Activated T-helper 1 cell treated with anti-CD3 and anti-CD28 coated beads, Interleukin-12 subunit alpha, Interleukin-12 subunit beta, Interleukin-2, Interleukin-4 antibody, amounts not matched to agents 30 ng/mL and 10 ng/mL and 1 ng/mL, durations not matched to agents 14 hours and 24 hours and 36 hours (primary cell): ENCODE results near the gene HDAC4. TPM values are rescaled to one million over a fixed set of nuclear protein-coding genes. Genes with fewer than 3 reads are reported as not detected.

ENCODE experiments used
- DNase-seq: peaks from one replicate; pipeline ENCODE4 v3.0.0; 2021; ENCODE audit warnings: low spot score
- H3K27ac Mint-ChIP-seq: one replicate; pipeline ENCODE4 v1.8.0; 2021; ENCODE audit warnings: mild to moderate bottlenecking, mixed read lengths
- H3K27me3 Mint-ChIP-seq: one replicate; pipeline ENCODE4 v1.8.0; 2022; ENCODE audit warnings: mild to moderate bottlenecking, moderate library complexity, mixed read lengths; ENCODE audit not compliant: insufficient read depth
- H3K36me3 Mint-ChIP-seq: one replicate; pipeline ENCODE4 v1.8.0; 2021; ENCODE audit warnings: low read depth, mixed read lengths
- H3K4me1 Mint-ChIP-seq: one replicate; pipeline ENCODE4 v1.8.0; 2021; ENCODE audit warnings: low read depth, mixed read lengths
- H3K4me3 Mint-ChIP-seq: one replicate; pipeline ENCODE4 v1.8.0; 2021; ENCODE audit warnings: mild to moderate bottlenecking, moderate library complexity, mixed read lengths
- H3K9me3 Mint-ChIP-seq: one replicate; pipeline ENCODE4 v1.8.0; 2021; ENCODE audit warnings: mixed read lengths
- intact Hi-C: fragments of 100-400 bp; cut with micrococcal nuclease; formaldehyde crosslinking; loops from one replicate; pipeline ENCODE4 v1.15.1; 2024
- total RNA-seq: library from RNA; stranded (reverse); gene quantifications from 2 replicates; pipeline ENCODE4 v1.2.3, GENCODE V29; 2022

Gene HDAC4
- total RNA-seq, 1 donor from 2014 or later = 41.3 TPM

DNA sequence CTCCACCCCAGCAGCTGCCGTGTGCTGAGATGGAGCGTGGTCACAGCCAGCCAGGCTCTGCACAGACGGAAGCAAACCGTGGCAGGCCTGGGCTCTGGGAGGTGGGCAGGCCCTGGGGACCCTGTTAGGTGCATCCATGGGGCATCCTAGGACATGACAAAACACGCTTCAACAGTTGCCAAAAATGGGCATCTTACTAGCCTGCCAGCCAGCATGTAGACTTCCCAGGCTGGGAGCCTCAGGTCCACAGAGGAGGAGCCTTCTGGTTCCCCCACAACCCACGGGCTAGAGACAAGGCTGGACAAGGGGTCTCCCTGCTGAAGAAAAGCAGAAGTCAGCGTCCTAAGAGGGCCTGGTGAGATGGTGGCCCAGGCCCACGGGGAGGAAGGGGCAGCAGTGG lies 139.5 kb downstream of the HDAC4 start:
- H3K27me3 Mint-ChIP-seq = no peaks in the 10 kb centered on the region
- H3K4me1 Mint-ChIP-seq = peaks cover 82% of the 10 kb centered on the region
- no peak overlapping the region for H3K27ac Mint-ChIP-seq
- intact Hi-C loops = loop anchor here (10.0 kb wide), 3 partner anchors 227 to 873 kb away; partner anchors contain the start of gene COPS9
- no peak for DNase-seq
- H3K4me3 Mint-ChIP-seq = no peak overlapping the region
- peaks cover 9% of the 10 kb centered on the region for H3K9me3 Mint-ChIP-seq
- H3K36me3 Mint-ChIP-seq = peaks cover 17% of the 10 kb centered on the region

DNA sequence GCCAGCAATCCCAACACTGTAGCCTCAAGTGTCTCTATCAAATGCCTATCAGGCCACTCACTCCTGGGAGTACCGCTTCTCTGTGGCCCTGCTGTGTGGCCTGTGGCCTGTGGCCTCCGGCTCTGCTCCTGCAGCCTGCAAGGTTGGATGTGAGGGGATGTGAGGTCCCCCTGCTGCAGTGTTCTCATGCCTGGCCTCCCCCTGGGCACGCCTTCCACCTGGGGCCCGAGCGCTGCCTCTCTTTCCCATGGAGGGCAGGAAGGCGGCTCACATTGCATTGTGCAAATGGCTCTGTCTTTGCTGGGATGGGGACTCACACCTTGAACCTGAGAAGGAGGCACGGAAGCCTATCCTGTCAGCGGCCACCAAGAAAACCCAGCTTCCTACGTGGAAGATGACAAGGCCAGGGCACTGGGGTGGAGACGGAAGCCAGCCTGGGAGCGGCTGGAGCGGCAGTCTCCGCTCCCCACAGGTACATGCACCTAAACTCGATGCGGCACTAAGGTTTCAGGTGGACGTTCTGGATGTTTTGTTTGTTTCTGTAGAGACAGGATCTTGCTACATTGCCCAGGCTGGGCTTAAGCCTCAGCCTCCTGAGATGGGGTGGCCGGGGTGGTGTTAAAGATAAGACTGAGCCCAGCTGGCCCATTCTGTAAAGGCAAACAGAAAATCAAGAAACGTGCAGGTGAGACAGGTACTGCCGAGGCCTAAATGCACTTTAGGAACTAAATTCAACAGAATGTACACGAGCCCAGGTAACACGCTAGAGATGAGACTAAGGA lies 140.1 kb downstream of the HDAC4 start:
- no peaks in the 10 kb centered on the region for H3K27me3 Mint-ChIP-seq
- intact Hi-C loops = loop anchor here (10.0 kb wide), 3 partner anchors 226 to 874 kb away; partner anchors contain the start of gene COPS9
- H3K4me3 Mint-ChIP-seq = peak overlapping the region; percentile 83
- no peak overlapping the region for H3K27ac Mint-ChIP-seq
- H3K9me3 Mint-ChIP-seq = peaks cover 9% of the 10 kb centered on the region
- peaks cover 17% of the 10 kb centered on the region for H3K36me3 Mint-ChIP-seq
- no peak for DNase-seq
- H3K4me1 Mint-ChIP-seq = peaks cover 83% of the 10 kb centered on the region

DNA sequence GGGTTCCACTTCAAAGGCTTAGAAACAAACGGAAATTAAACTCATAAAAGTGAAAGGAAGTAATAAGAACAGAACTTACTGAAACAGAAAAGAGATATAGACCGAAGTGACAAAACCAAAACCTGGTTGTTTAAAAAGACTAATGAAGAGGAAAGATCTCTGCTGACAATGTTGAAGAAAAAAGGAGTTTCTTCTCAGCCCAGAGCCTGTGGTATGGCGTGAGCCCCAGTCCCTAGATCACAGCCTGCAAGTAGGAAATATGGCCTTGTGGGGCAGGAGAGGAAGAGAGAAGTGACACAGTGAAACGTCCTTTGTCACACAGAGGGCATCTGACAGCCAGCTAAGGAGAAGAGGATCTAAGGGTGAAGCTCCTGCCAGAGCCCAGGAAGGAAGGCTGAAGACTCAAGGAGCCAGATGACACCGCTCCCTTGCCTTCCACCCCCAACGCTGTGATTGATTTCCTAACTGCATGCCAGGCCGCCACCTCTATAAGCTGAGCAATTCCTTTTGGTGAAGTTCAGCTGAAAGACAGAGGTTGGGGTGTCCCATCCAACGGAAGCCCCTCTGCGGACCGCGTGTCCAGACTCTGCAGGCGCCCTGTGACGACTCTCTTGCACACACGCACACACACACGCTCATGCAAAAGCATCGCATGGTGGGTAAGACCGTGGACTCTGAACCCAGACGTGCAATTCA lies 141.1 kb downstream of the HDAC4 start:
- intact Hi-C loops = loop anchor here (1.0 to 10.0 kb wide), 8 partner anchors 8 to 875 kb away; partner anchors contain the start of gene COPS9
- Mint-ChIP-seq H3K4me3 (peak overlapping the region; percentile 83), H3K27ac (peak overlapping the region; percentile 93), H3K4me1 (peaks cover 83% of the 10 kb centered on the region), H3K27me3 (no peaks in the 10 kb centered on the region), H3K36me3 (peaks cover 19% of the 10 kb centered on the region), H3K9me3 (peaks cover 9% of the 10 kb centered on the region)
- DNase-seq = no peak

DNA sequence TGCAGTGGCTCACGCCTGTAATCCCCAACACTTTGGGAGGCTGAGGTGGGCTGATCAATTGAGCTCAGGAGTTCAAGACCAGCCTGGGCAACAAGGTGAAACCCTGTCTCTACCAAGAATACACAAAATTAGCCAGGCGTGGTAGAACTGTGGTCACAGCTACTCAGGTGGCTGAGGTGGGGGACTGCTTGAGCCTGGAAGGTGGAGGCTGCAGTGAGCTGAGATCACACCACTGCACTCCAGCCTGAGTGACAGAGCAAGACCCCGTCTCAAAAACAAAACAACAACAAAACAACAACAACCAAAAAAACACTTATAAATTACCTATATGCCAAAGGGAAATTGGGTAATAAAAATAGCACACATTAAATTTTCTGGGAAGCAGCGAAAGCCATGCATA lies 141.6 kb downstream of the HDAC4 start:
- no peak overlapping the region for H3K27ac Mint-ChIP-seq
- DNase-seq = no peak
- peak overlapping the region; percentile 83 for H3K4me3 Mint-ChIP-seq
- peaks cover 9% of the 10 kb centered on the region for H3K9me3 Mint-ChIP-seq
- H3K36me3 Mint-ChIP-seq = peaks cover 24% of the 10 kb centered on the region
- H3K27me3 Mint-ChIP-seq = no peaks in the 10 kb centered on the region
- peaks cover 85% of the 10 kb centered on the region for H3K4me1 Mint-ChIP-seq
- intact Hi-C loops = loop anchor here (1.0 to 2.0 kb wide), 5 partner anchors 8 to 110 kb away; no protein-coding TSS in a partner anchor

DNA sequence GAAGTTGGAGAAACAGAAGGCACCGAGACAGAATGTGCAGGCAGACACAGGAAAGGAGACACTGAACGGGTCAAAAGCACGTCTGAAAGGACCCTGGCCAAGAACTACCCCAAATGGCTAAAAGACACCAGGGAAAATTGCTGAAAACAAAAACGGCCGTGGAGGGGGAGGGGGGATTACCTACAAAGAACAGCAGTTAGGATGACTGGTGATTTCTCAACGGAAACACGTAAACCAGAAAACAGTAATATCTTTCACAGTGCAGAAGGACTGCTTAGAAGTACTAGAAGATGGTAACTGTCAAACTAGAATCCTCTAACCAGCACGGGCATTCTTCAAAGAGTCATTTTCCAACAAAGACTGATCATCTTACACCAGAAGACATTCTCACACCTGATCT lies 142.6 kb downstream of the HDAC4 start:
- DNase-seq = no peak
- H3K27ac Mint-ChIP-seq = peak overlapping the region; percentile 51
- intact Hi-C loops = loop anchor here (1.0 to 2.0 kb wide), 2 partner anchors 27 to 42 kb away; no protein-coding TSS in a partner anchor
- H3K36me3 Mint-ChIP-seq = peaks cover 28% of the 10 kb centered on the region
- H3K4me1 Mint-ChIP-seq = peaks cover 85% of the 10 kb centered on the region
- peak overlapping the region; percentile 83 for H3K4me3 Mint-ChIP-seq
- H3K9me3 Mint-ChIP-seq = peaks cover 9% of the 10 kb centered on the region
- H3K27me3 Mint-ChIP-seq = no peaks in the 10 kb centered on the region

DNA sequence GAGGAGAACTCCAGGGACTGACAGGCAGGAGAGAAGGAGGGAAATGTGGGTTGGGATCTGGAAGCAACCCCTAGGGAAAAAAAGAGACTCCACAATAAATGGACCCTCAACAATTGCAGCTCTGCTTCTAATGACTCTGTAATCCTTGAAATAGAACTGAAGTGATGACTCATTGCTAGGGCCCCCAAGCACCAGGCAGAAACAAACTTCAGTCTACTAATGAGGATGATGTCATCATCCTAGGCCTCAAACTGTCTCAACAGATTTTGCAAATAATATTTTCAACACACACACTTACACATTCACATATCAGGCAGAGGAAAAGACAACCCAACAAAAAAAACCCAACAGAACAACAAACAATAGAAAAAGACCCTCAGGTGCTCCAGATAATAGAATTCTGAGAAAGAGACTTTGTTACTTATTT lies 143.3 kb downstream of the HDAC4 start:
- H3K4me1 Mint-ChIP-seq = peaks cover 90% of the 10 kb centered on the region
- H3K9me3 Mint-ChIP-seq = peaks cover 9% of the 10 kb centered on the region
- peak overlapping the region; percentile 55 for H3K4me3 Mint-ChIP-seq
- H3K27me3 Mint-ChIP-seq = peaks cover 2% of the 10 kb centered on the region
- H3K27ac Mint-ChIP-seq = peak overlapping the region; percentile 51
- DNase-seq = no peak
- intact Hi-C loops = no loop called here
- peaks cover 35% of the 10 kb centered on the region for H3K36me3 Mint-ChIP-seq

DNA sequence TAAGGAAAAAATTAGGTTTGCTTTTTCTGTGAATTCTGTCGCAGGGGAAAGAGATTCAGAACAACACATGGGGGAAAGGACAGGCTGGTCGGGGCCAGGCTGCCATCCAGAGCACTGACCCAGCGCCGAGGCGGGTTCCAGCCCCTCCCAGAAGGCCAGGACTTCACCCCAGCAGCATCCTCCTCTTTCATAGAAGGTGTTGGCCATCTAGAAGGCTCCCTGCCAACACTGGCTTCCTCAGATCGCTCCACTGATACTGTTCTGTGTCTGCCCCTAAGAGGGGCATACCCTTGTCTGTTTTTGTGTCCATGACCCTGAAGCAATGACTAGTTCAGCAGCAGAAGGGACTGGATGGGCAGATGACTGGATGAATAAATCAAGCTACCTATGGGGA lies 144.5 kb downstream of the HDAC4 start:
- H3K27ac Mint-ChIP-seq = no peak overlapping the region
- H3K27me3 Mint-ChIP-seq = peaks cover 2% of the 10 kb centered on the region
- DNase-seq = no peak
- intact Hi-C loops = no loop called here
- H3K4me1 Mint-ChIP-seq = peaks cover 91% of the 10 kb centered on the region
- peaks cover 37% of the 10 kb centered on the region for H3K36me3 Mint-ChIP-seq
- no peak overlapping the region for H3K4me3 Mint-ChIP-seq
- peaks cover 9% of the 10 kb centered on the region for H3K9me3 Mint-ChIP-seq

DNA sequence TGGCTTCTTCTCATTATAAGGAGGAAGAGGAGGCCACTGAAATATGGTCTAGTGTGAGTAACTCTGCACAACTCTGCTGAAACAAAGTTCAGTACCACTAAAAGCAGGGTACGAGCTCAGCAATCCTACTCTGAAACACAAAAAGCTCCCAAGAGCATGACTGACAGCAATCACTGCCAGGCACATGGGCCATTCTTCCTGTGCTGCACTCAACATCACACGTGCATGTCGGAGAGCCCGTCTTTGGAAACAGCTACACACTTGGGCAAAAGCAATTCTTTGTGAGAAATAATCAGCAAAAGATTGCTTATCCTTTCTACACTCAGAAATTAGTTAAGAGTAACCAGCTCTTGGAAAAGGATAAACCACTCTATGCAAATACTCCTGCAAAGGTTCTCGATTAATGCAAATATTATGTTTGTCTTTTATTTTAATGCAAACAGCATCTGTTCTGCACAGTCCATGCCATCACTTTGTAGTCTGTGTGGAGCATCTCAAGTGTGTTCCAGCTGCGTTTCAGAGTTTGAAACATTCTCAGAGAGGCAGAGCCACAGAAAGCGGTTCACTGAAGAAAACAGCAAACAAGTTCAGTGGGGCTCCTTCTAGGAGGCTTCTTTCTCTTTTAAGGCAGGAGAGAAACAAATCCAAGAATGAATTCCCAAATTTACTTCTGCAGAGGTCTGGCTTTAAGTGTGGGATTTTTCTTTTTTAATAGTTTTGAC lies 145.0 kb downstream of the HDAC4 start:
- H3K27me3 Mint-ChIP-seq = peaks cover 2% of the 10 kb centered on the region
- no peak overlapping the region for H3K4me3 Mint-ChIP-seq
- H3K36me3 Mint-ChIP-seq = peaks cover 35% of the 10 kb centered on the region
- intact Hi-C loops = no loop called here
- no peak for DNase-seq
- H3K4me1 Mint-ChIP-seq = peaks cover 86% of the 10 kb centered on the region
- no peak overlapping the region for H3K27ac Mint-ChIP-seq
- peaks cover 9% of the 10 kb centered on the region for H3K9me3 Mint-ChIP-seq

DNA sequence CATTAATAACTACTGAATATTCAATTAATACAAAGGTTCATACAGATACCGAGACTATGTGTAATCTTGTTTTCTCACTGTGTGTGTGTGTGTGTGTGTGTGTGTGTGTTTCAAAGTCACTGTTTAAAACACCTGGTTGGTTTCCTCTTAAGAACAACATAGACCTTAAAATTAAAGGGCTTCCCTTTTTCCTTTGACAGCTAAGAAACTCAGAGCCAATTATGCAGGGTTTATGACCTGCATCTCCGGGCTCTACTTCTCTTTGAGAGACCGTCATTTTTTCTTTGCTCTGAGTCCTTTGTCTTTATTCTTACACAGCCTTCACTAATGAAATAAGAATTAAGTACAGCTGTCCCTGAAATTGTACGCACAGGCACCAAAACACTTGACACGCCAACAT lies 145.6 kb downstream of the HDAC4 start:
- Mint-ChIP-seq H3K36me3 (peaks cover 35% of the 10 kb centered on the region), H3K9me3 (peaks cover 9% of the 10 kb centered on the region), H3K4me3 (no peak overlapping the region)

DNA sequence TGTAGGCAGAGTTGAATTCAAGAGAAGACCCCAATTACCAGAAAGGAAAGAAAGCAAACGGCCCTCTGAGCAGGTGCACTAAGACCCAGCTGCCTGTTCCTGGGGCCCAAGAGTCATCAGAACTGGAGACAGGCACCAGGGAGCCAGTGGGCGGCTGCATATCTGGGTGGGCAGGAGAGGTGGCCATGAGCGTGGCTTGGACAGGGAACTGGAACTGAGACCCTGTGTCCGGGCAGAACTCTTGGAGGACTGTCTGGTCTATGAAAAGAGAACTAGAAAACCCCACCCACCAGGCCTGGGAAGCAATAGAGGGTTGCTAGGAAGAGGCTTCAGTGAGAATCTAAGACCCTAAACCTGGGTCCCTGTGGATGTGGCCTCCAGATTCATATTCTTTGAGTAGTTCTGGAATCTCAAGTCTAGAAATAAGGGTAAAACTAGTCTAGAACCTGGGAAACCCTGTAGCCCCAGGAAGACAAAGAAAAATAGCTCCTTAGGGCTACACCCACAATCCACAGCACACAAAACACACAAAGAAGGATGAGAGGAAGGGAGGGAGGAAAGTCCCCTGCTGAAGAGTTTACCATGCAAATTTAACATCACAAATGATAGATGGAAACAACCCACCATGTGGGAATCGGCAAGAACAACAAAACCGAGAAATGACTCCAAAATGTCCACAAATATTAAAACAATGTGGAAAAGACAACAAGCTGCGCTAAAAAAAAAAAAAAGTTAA lies 147.0 kb downstream of the HDAC4 start:
- Mint-ChIP-seq H3K4me1 (peaks cover 80% of the 10 kb centered on the region), H3K27ac (peak overlapping the region; percentile 48), H3K4me3 (no peak overlapping the region), H3K9me3 (peaks cover 9% of the 10 kb centered on the region), H3K36me3 (peaks cover 43% of the 10 kb centered on the region), H3K27me3 (peaks cover 2% of the 10 kb centered on the region)
- DNase-seq = no peak
- intact Hi-C loops = no loop called here

More for the DNA sequence above, 145.6 kb downstream of the HDAC4 start:
- DNase-seq = no peak
- intact Hi-C loops = no loop called here
- H3K27ac Mint-ChIP-seq = no peak overlapping the region
- peaks cover 82% of the 10 kb centered on the region for H3K4me1 Mint-ChIP-seq
- H3K27me3 Mint-ChIP-seq = peaks cover 2% of the 10 kb centered on the region

DNA sequence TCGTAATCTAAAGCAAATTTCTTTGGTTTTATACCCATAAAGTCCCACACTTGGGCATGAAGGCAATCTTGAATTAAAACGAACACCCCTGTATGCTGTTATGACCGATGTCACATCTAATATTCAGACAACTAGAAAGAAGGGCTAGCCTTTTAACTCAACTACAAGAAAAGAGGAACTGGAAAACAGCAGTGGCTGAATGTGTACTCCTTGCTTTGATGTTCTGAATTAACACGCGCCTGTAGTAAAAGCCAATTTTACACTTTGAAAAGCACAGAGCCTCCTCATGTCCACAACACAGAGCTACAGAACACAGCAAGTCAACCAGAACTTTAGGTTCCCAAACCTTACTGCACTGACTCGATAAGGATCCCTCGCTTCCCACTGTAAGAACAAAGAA lies 147.6 kb downstream of the HDAC4 start:
- DNase-seq = no peak
- Mint-ChIP-seq H3K27ac (no peak overlapping the region), H3K27me3 (peaks cover 2% of the 10 kb centered on the region), H3K9me3 (peaks cover 9% of the 10 kb centered on the region), H3K4me3 (no peak overlapping the region), H3K4me1 (peaks cover 80% of the 10 kb centered on the region), H3K36me3 (peaks cover 45% of the 10 kb centered on the region)
- intact Hi-C loops = no loop called here

DNA sequence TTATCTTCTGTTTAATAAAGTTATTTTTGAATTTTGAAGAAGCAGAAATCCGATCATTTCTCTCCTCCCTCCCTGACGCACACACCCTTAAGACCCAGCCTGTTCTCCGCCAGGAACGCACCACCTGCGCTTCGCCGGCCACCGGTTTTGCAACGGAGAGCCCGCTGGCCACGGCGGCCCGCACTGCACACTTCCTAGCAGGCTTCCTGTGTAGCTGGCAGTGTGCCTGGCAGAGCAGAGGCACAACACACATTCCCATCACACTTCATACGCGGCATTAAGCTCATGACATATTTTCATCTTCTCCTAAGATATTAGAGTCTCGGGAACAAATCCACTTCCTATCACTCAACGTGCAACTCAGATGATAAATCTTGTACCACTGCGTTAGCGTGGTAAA lies 148.0 kb downstream of the HDAC4 start:
- no peak for DNase-seq
- H3K27me3 Mint-ChIP-seq = peaks cover 2% of the 10 kb centered on the region
- H3K36me3 Mint-ChIP-seq = peaks cover 45% of the 10 kb centered on the region
- H3K9me3 Mint-ChIP-seq = peaks cover 6% of the 10 kb centered on the region
- intact Hi-C loops = no loop called here
- H3K27ac Mint-ChIP-seq = no peak overlapping the region
- no peak overlapping the region for H3K4me3 Mint-ChIP-seq
- H3K4me1 Mint-ChIP-seq = peaks cover 77% of the 10 kb centered on the region
